Mesodermal cell (in vitro differentiated cells): Measurements from ENCODE around the gene ANO2.
"Not testable (repeated sequence)": the region's sequence is repeated elsewhere in the genome, so short reads cannot be mapped to it uniquely, and the experiment has no call there.

Experiments used
- H3K27ac ChIP-seq: 2 replicates; pipeline ENCODE4 v1.7.0; 2013; ENCODE audit warnings: mild to moderate bottlenecking, low read depth, low read length, moderate library complexity; ENCODE audit not compliant: severe bottlenecking
- H3K36me3 ChIP-seq: 2 replicates; pipeline ENCODE4 v1.7.1; 2013; ENCODE audit warnings: mild to moderate bottlenecking, low read length, moderate library complexity; ENCODE audit not compliant: control insufficient read depth, insufficient read depth
- H3K4me1 ChIP-seq: one replicate; pipeline ENCODE4 v1.7.1; 2013; ENCODE audit warnings: mild to moderate bottlenecking, low read length; ENCODE audit not compliant: insufficient read depth, control insufficient read depth, poor library complexity, severe bottlenecking
- H3K4me3 ChIP-seq: 2 replicates; pipeline ENCODE4 v1.7.0; 2013; ENCODE audit warnings: low read length, control low read depth, mild to moderate bottlenecking; ENCODE audit not compliant: insufficient read depth, poor library complexity, severe bottlenecking; ENCODE audit errors: extremely low read depth
- H3K9me3 ChIP-seq: 2 replicates; pipeline ENCODE4 v1.7.1; 2013; ENCODE audit warnings: mild to moderate bottlenecking, low read length, moderate library complexity; ENCODE audit not compliant: control insufficient read depth
- WGBS, 2 experiments: methylation state at CpG; one replicate each; pipeline ENCODE4 v1.1.5; 2013; ENCODE audit warnings: missing lambda C conversion rate in 2 of 2; ENCODE audit not compliant: insufficient coverage in 2 of 2; 5-methylcytosine and 5-hydroxymethylcytosine counted together

The ANO2 gene

GRCh38 chr12:5904441-5904840 is 40.6 kb downstream of the ANO2 start:
- Histone ChIP-seq H3K9me3 (no peaks in the 10 kb centered on the region), H3K27ac (no peak overlapping the region), H3K4me1 (no peaks in the 10 kb centered on the region), H3K4me3 (no peak overlapping the region), H3K36me3 (no peaks in the 10 kb centered on the region)
- WGBS, 2 experiments, result 89% methylated on average over 11 of the region's 11 CpGs

- H3K36me3 ChIP-seq, result no peaks in the 10 kb centered on the region
- no peak overlapping the region for H3K4me3 ChIP-seq
- no peak overlapping the region for H3K27ac ChIP-seq
- H3K4me1 ChIP-seq, result no peaks in the 10 kb centered on the region
- H3K9me3 ChIP-seq, result no peaks in the 10 kb centered on the region
- 100% methylated on average over 2 of the region's 2 CpGs for WGBS, 2 experiments
These were observed 42.3 kb downstream of the ANO2 start for GRCh38 chr12:5902736-5903135.

- H3K36me3 ChIP-seq, result no peaks in the 10 kb centered on the region
- 85 to 87% methylated on average over 5 to 6 of the region's 6 CpGs for WGBS, 2 experiments
These were observed 43.6 kb downstream of the ANO2 start for GRCh38 chr12:5901416-5901815.

GRCh38 chr12:5900533-5901205 is 44.4 kb downstream of the ANO2 start:
- Histone ChIP-seq H3K27ac (no peak overlapping the region), H3K36me3 (no peaks in the 10 kb centered on the region), H3K4me1 (no peaks in the 10 kb centered on the region), H3K9me3 (no peaks in the 10 kb centered on the region), H3K4me3 (no peak overlapping the region)
- 65 to 74% methylated on average over 13 of the region's 15 CpGs for WGBS, 2 experiments

More at GRCh38 chr12:5901416-5901815, 43.6 kb downstream of the ANO2 start:
- no peaks in the 10 kb centered on the region for H3K9me3 ChIP-seq
- H3K27ac ChIP-seq, result no peak overlapping the region
- H3K4me3 ChIP-seq, result no peak overlapping the region
- H3K4me1 ChIP-seq, result no peaks in the 10 kb centered on the region

GRCh38 chr12:5900076-5900475 is 45.0 kb downstream of the ANO2 start:
- H3K27ac ChIP-seq, result no peak overlapping the region
- H3K9me3 ChIP-seq, result no peaks in the 10 kb centered on the region
- 82 to 100% methylated on average over 2 to 3 of the region's 4 CpGs for WGBS, 2 experiments
- H3K4me3 ChIP-seq, result no peak overlapping the region
- no peaks in the 10 kb centered on the region for H3K36me3 ChIP-seq
- H3K4me1 ChIP-seq, result no peaks in the 10 kb centered on the region

GRCh38 chr12:5899675-5900074 is 45.4 kb downstream of the ANO2 start:
- H3K4me3 ChIP-seq, result no peak overlapping the region
- WGBS, 2 experiments, result 94 to 100% methylated on average over 1 to 3 of the region's 3 CpGs
- H3K4me1 ChIP-seq, result no peaks in the 10 kb centered on the region
- H3K27ac ChIP-seq, result no peak overlapping the region
- no peaks in the 10 kb centered on the region for H3K9me3 ChIP-seq
- no peaks in the 10 kb centered on the region for H3K36me3 ChIP-seq

- 52 to 86% methylated on average over 3 of the region's 3 CpGs for WGBS, 2 experiments
- no peak overlapping the region for H3K4me3 ChIP-seq
These were observed 46.2 kb downstream of the ANO2 start for GRCh38 chr12:5898874-5899273.

GRCh38 chr12:5889381-5890047 is 55.5 kb downstream of the ANO2 start:
- WGBS, 2 experiments, result 89 to 94% methylated on average over 3 to 5 of the region's 6 CpGs
- Histone ChIP-seq H3K36me3 (no peaks in the 10 kb centered on the region), H3K9me3 (no peaks in the 10 kb centered on the region), H3K4me3 (no peak overlapping the region), H3K4me1 (no peaks in the 10 kb centered on the region), H3K27ac (no peak overlapping the region)

More at GRCh38 chr12:5898874-5899273, 46.2 kb downstream of the ANO2 start:
- H3K27ac ChIP-seq, result no peak overlapping the region
- no peaks in the 10 kb centered on the region for H3K9me3 ChIP-seq
- H3K4me1 ChIP-seq, result no peaks in the 10 kb centered on the region
- no peaks in the 10 kb centered on the region for H3K36me3 ChIP-seq

GRCh38 chr12:5888816-5889315 is 56.2 kb downstream of the ANO2 start:
- H3K9me3 ChIP-seq, result no peaks in the 10 kb centered on the region
- H3K4me1 ChIP-seq, result no peaks in the 10 kb centered on the region
- H3K27ac ChIP-seq, result no peak overlapping the region
- no peak overlapping the region for H3K4me3 ChIP-seq
- H3K36me3 ChIP-seq, result no peaks in the 10 kb centered on the region
- WGBS, 2 experiments, result 88 to 90% methylated on average over 16 to 17 of the region's 26 CpGs

- H3K27ac ChIP-seq, H3K36me3 ChIP-seq, H3K9me3 ChIP-seq, H3K4me1 ChIP-seq, H3K4me3 ChIP-seq: not testable (repeated sequence)
- WGBS, 2 experiments, result 94 to 96% methylated on average over 9 to 16 of the region's 16 CpGs
These were observed 57.2 kb downstream of the ANO2 start for GRCh38 chr12:5887819-5888218.

- H3K27ac ChIP-seq, result no peak overlapping the region
- no peak overlapping the region for H3K4me3 ChIP-seq
- no peaks in the 10 kb centered on the region for H3K4me1 ChIP-seq
- WGBS, 2 experiments, result 89 to 100% methylated on average over 2 to 3 of the region's 3 CpGs
- no peaks in the 10 kb centered on the region for H3K9me3 ChIP-seq
- no peaks in the 10 kb centered on the region for H3K36me3 ChIP-seq
These were observed 60.2 kb downstream of the ANO2 start for GRCh38 chr12:5884866-5885265.
